ENCODE measurements around the gene CPLX3.

- TF ChIP-seq CREB1 (IDR thresholded peaks at IDR 0.05; ENCODE audit: low read depth) (no peak), ZZZ3 (IDR thresholded peaks at IDR 0.05; ENCODE audit: control insufficient read depth, insufficient read length, low read depth) (no peak), HDAC6 (IDR thresholded peaks at IDR 0.05; ENCODE audit: unreplicated experiment) (no peak), POLR2A (IDR thresholded peaks at IDR 0.05; ENCODE audit: low read depth, low read length) (no peak), RAD51 (IDR thresholded peaks at IDR 0.05) (no peak), ATF2 (IDR thresholded peaks at IDR 0.05; ENCODE audit: low read length) (no peak), FOS (IDR thresholded peaks at IDR 0.05; ENCODE audit: borderline replicate concordance, extremely low read depth, insufficient read length) (no peak), IRF4 (IDR thresholded peaks at IDR 0.05; ENCODE audit: low read depth, low read length) (no peak), CHD4 (IDR thresholded peaks at IDR 0.05) (no peak)
- TF ChIP-seq, protein P1, sequence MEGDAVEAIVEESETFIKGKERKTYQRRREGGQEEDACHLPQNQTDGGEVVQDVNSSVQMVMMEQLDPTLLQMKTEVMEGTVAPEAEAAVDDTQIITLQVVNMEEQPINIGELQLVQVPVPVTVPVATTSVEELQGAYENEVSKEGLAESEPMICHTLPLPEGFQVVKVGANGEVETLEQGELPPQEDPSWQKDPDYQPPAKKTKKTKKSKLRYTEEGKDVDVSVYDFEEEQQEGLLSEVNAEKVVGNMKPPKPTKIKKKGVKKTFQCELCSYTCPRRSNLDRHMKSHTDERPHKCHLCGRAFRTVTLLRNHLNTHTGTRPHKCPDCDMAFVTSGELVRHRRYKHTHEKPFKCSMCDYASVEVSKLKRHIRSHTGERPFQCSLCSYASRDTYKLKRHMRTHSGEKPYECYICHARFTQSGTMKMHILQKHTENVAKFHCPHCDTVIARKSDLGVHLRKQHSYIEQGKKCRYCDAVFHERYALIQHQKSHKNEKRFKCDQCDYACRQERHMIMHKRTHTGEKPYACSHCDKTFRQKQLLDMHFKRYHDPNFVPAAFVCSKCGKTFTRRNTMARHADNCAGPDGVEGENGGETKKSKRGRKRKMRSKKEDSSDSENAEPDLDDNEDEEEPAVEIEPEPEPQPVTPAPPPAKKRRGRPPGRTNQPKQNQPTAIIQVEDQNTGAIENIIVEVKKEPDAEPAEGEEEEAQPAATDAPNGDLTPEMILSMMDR (IDR thresholded peaks at IDR 0.05 in 2 of 3, conservative IDR thresholded peaks at IDR 0.05 in 1 of 3; ENCODE audit: control insufficient read depth in 2 of 3, extremely low read depth in 1 of 3, insufficient read depth in 1 of 3, low read depth in 3 of 3, low read length in 3 of 3): no peak
These were observed 11.1 kb upstream of the CPLX3 start for GRCh38 chr15:74815121-74815934.

All from GM12878 (cell line).